PC-3 (cell line): ENCODE data around the gene L3MBTL4.

Experiments
- EZH2 ChIP-seq: fragments of 300-600 bp; sonication (generic); IDR thresholded peaks from one replicate; pipeline ENCODE4 v1.6.1; 2017; ENCODE audit warnings: antibody characterized with exemption, mild to moderate bottlenecking, low read length; ENCODE audit not compliant: unreplicated experiment
- TF ChIP-seq, protein P1 (sequence below): fragments of 300-600 bp; sonication (generic); conservative IDR thresholded peaks from 2 replicates; pipeline ENCODE4 v1.5.1; 2017; ENCODE audit warnings: antibody characterized with exemption, low read depth, mild to moderate bottlenecking, low read length

DNA sequence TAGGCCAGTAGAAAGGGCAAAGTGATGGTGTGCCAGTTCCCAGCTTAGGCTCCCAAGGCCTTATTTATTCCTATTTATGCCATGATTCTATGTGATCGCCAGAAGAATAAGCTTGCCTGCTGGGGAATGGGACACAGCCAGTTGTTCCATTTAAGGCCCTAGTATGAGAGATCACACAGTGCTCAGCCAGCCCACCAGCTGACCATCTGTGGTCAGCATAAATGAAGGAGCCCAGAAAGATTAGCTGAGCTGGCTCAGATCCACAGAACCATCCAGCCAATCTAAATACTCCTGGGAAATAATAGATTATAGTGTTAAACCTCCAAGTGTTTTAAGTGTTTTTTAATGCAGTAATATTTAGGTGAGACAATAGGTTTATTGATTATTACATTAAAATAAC is 12.6 kb upstream of the L3MBTL4 start:
- TF ChIP-seq, protein P1, sequence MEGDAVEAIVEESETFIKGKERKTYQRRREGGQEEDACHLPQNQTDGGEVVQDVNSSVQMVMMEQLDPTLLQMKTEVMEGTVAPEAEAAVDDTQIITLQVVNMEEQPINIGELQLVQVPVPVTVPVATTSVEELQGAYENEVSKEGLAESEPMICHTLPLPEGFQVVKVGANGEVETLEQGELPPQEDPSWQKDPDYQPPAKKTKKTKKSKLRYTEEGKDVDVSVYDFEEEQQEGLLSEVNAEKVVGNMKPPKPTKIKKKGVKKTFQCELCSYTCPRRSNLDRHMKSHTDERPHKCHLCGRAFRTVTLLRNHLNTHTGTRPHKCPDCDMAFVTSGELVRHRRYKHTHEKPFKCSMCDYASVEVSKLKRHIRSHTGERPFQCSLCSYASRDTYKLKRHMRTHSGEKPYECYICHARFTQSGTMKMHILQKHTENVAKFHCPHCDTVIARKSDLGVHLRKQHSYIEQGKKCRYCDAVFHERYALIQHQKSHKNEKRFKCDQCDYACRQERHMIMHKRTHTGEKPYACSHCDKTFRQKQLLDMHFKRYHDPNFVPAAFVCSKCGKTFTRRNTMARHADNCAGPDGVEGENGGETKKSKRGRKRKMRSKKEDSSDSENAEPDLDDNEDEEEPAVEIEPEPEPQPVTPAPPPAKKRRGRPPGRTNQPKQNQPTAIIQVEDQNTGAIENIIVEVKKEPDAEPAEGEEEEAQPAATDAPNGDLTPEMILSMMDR: no peak
- TF ChIP-seq EZH2: no peak
